Liver (tissue), 9 donors: ENCODE data around the gene B4GALT1. TPM values are rescaled to one million over a fixed set of nuclear protein-coding genes. Genes with fewer than 3 reads are reported as not detected.

ENCODE experiments used
- DNase-seq: peaks from one replicate; pipeline ENCODE4 v3.0.0-alpha.2; 2017; ENCODE audit warnings: low spot score
- H3K27ac ChIP-seq, 2 donors: one replicate each; pipeline ENCODE4 v1.7.0; 2013; ENCODE audit warnings: inconsistent platforms in 2 of 2, low read length in 2 of 2, control low read depth in 1 of 2, low read depth in 1 of 2, mild to moderate bottlenecking in 1 of 2
- H3K27me3 ChIP-seq, 4 donors: one replicate each; pipeline versions ENCODE4 v1.6.1 to v1.7.0; 2013; ENCODE audit warnings: low read length in 3 of 4, inconsistent platforms in 1 of 4, mild to moderate bottlenecking in 1 of 4, moderate library complexity in 1 of 4; ENCODE audit not compliant: control insufficient read depth in 4 of 4, insufficient read depth in 4 of 4
- H3K36me3 ChIP-seq, 4 donors: one replicate each; pipeline versions ENCODE4 v1.6.1 to v1.7.0; 2013; ENCODE audit warnings: low read length in 3 of 4, mild to moderate bottlenecking in 3 of 4, low read depth in 1 of 4, moderate library complexity in 1 of 4; ENCODE audit not compliant: control insufficient read depth in 4 of 4, insufficient read depth in 3 of 4
- H3K4me1 ChIP-seq, 4 donors: one replicate each; pipeline versions ENCODE4 v1.6.1 to v1.7.0; 2013; ENCODE audit warnings: low read length in 3 of 4, mild to moderate bottlenecking in 3 of 4, moderate library complexity in 1 of 4; ENCODE audit not compliant: control insufficient read depth in 4 of 4, insufficient read depth in 4 of 4
- H3K4me3 ChIP-seq, 3 donors: one replicate each; pipeline versions ENCODE4 v1.6.1 to v1.7.0; 2013; ENCODE audit warnings: low read length in 3 of 3, control low read depth in 1 of 3, low read depth in 1 of 3, mild to moderate bottlenecking in 1 of 3
- H3K9ac ChIP-seq, 2 donors: one replicate each; pipeline ENCODE4 v1.7.0; 2013; ENCODE audit warnings: low read length in 2 of 2, mild to moderate bottlenecking in 2 of 2, moderate library complexity in 2 of 2, control low read depth in 1 of 2, low read depth in 1 of 2
- H3K9me3 ChIP-seq, 4 donors: one replicate each; pipeline versions ENCODE4 v1.6.1 to v1.7.0; 2013; ENCODE audit warnings: low read length in 3 of 4; ENCODE audit not compliant: control insufficient read depth in 4 of 4
- ATF3 ChIP-seq: IDR thresholded peaks from 2 replicates; pipeline ENCODE4 v1.6.1; 2016; ENCODE audit warnings: antibody characterized with exemption
- CTCF ChIP-seq: fragments of 150-350 bp; IDR thresholded peaks from 2 replicates; pipeline ENCODE4 v1.5.1; 2017; ENCODE audit warnings: improper control_type of control experiment, low read depth, low read length; ENCODE audit not compliant: missing input control
- EGR1 ChIP-seq, 2 donors: IDR thresholded peaks; 2 replicates each; pipeline ENCODE4 v1.6.1; 2016 to 2018; ENCODE audit warnings: antibody characterized with exemption in 2 of 2, low read depth in 2 of 2
- FOXA1 ChIP-seq: IDR thresholded peaks from 2 replicates; pipeline ENCODE4 v1.6.1; 2016; ENCODE audit warnings: antibody characterized with exemption
- FOXA2 ChIP-seq: IDR thresholded peaks from 2 replicates; pipeline ENCODE4 v1.6.1; 2016; ENCODE audit warnings: antibody characterized with exemption
- GABPA ChIP-seq, 2 donors: IDR thresholded peaks in 1 of 2; conservative IDR thresholded peaks in 1 of 2; 2 replicates each; pipeline ENCODE4 v1.6.1; 2016; ENCODE audit warnings: antibody characterized with exemption in 2 of 2, mild to moderate bottlenecking in 1 of 2, moderate library complexity in 1 of 2
- HNF4A ChIP-seq, 2 donors: conservative IDR thresholded peaks; 2 replicates each; pipeline ENCODE4 v1.6.1; 2016; ENCODE audit warnings: antibody characterized with exemption in 2 of 2, mild to moderate bottlenecking in 2 of 2
- HNF4G ChIP-seq: IDR thresholded peaks from 2 replicates; pipeline ENCODE4 v1.6.1; 2016; ENCODE audit warnings: antibody characterized with exemption
- JUND ChIP-seq, 2 donors: IDR thresholded peaks; 2 replicates each; pipeline ENCODE4 v1.6.1; 2016; ENCODE audit warnings: antibody characterized with exemption in 2 of 2
- MAX ChIP-seq: IDR thresholded peaks from 2 replicates; pipeline ENCODE4 v1.6.1; 2016; ENCODE audit warnings: antibody characterized with exemption
- NR2F2 ChIP-seq: IDR thresholded peaks from 2 replicates; pipeline ENCODE4 v1.6.1; 2016; ENCODE audit warnings: antibody characterized with exemption
- RAD21 ChIP-seq, 2 donors: IDR thresholded peaks; 2 replicates each; pipeline ENCODE4 v1.6.1; 2016; ENCODE audit warnings: antibody characterized with exemption in 2 of 2, mild to moderate bottlenecking in 2 of 2
- REST ChIP-seq: IDR thresholded peaks from 2 replicates; pipeline ENCODE4 v1.6.1; 2016; ENCODE audit warnings: antibody characterized with exemption, mild to moderate bottlenecking
- RXRA ChIP-seq, 2 donors: IDR thresholded peaks; 2 replicates each; pipeline ENCODE4 v1.6.1; 2017 to 2018; ENCODE audit warnings: antibody characterized with exemption in 2 of 2, mild to moderate bottlenecking in 1 of 2
- SP1 ChIP-seq: IDR thresholded peaks from 2 replicates; pipeline ENCODE4 v1.6.1; 2018; ENCODE audit warnings: antibody characterized with exemption, mild to moderate bottlenecking
- TAF1 ChIP-seq: conservative IDR thresholded peaks from 2 replicates; pipeline ENCODE4 v1.6.1; 2016; ENCODE audit warnings: antibody characterized with exemption, mild to moderate bottlenecking
- YY1 ChIP-seq: IDR thresholded peaks from 2 replicates; pipeline ENCODE4 v1.6.1; 2016; ENCODE audit warnings: antibody characterized with exemption, mild to moderate bottlenecking
- ZBTB33 ChIP-seq: IDR thresholded peaks from 2 replicates; pipeline ENCODE4 v1.6.1; 2016; ENCODE audit warnings: antibody characterized with exemption
- WGBS: extraction: QIAGEN DNeasy Blood & Tissue Kit; methylation state at CpG from one replicate; pipeline ENCODE4 v1.1.7; 2013; 5-methylcytosine and 5-hydroxymethylcytosine counted together
- polyA plus RNA-seq, 2 donors: library from polyadenylated mRNA; stranded (reverse) in 1 of 2; unstranded in 1 of 2; fragments of 200-250 nt in 1 of 2; fragments of >200 nt in 1 of 2; fragmentation: Nextera tagmentation in 1 of 2; extraction: Ambion mirVana in 1 of 2; gene quantifications; one replicate each; pipeline versions ENCODE4 v1.2.1 to v1.2.3, GENCODE V29; 2013 to 2015
- total RNA-seq, 2 donors: library from RNA; depleted of rRNA; stranded (reverse); fragments of >200 nt; gene quantifications; one replicate each; pipeline ENCODE4 v1.2.3, GENCODE V29; 2014
- donor health status: healthy.
- donor health status: healthy.
- donor health status: healthy.
- donor health status: healthy.
- donor health status: healthy.

The B4GALT1 gene
- total and polyA plus RNA-seq, 4 donors: 25.9 to 59.8 (median 42.7) TPM

GRCh38 chr9:33112094-33112493 lies 55.0 kb downstream of the B4GALT1 start:
- Histone ChIP-seq H3K9me3 (no peaks in the 10 kb centered on the region), H3K27me3 (no peaks in the 10 kb centered on the region), H3K27ac (no peak overlapping the region), H3K36me3 (peaks cover 15 to 60% (median 47%) of the 10 kb centered on the region in 4 donors), H3K4me1 (peaks cover 1 to 11% (median 5%) of the 10 kb centered on the region in 4 donors), H3K4me3 (no peak overlapping the region), H3K9ac (no peak overlapping the region)
- 85% methylated on average over 4 of the region's 4 CpGs for WGBS
- no peak for DNase-seq
- TF ChIP-seq SP1 (no peak), MAX (no peak), ZBTB33 (no peak), NR2F2 (no peak), GABPA (IDR thresholded peaks at IDR 0.05 in 1 of 2, conservative IDR thresholded peaks at IDR 0.05 in 1 of 2) (no peak), HNF4G (no peak), EGR1 (IDR thresholded peaks at IDR 0.05; ENCODE audit: low read depth in 2 of 2) (no peak), RXRA (IDR thresholded peaks at IDR 0.05) (no peak), JUND (IDR thresholded peaks at IDR 0.05) (no peak), RAD21 (IDR thresholded peaks at IDR 0.05) (no peak), TAF1 (no peak)

GRCh38 chr9:33111631-33112030 lies 55.5 kb downstream of the B4GALT1 start:
- Histone ChIP-seq H3K36me3 (peaks cover 13 to 56% (median 44%) of the 10 kb centered on the region in 4 donors), H3K27me3 (no peaks in the 10 kb centered on the region), H3K9ac (no peak overlapping the region), H3K4me3 (no peak overlapping the region), H3K9me3 (no peaks in the 10 kb centered on the region), H3K4me1 (peaks cover 3 to 15% (median 5%) of the 10 kb centered on the region in 4 donors), H3K27ac (no peak overlapping the region)
- TF ChIP-seq JUND (IDR thresholded peaks at IDR 0.05) (no peak), ATF3 (no peak), REST (no peak), YY1 (no peak), RXRA (IDR thresholded peaks at IDR 0.05) (no peak), EGR1 (IDR thresholded peaks at IDR 0.05; ENCODE audit: low read depth in 2 of 2) (no peak), RAD21 (IDR thresholded peaks at IDR 0.05) (no peak), TAF1 (no peak), GABPA (IDR thresholded peaks at IDR 0.05 in 1 of 2, conservative IDR thresholded peaks at IDR 0.05 in 1 of 2) (no peak), HNF4G (no peak), FOXA1 (no peak), ZBTB33 (no peak), CTCF (no peak), NR2F2 (no peak), FOXA2 (no peak), SP1 (no peak), HNF4A (conservative IDR thresholded peaks at IDR 0.05) (no peak), MAX (no peak)
- 91% methylated on average over 5 of the region's 5 CpGs for WGBS
- DNase-seq: peak; percentile 29
